GM18507 (cell line): Measurements from ENCODE around the gene SYT7.

Experiments used
- DNase-seq: peaks from one replicate; pipeline ENCODE4 v3.0.0; 2011; ENCODE audit warnings: low read depth; ENCODE audit not compliant: insufficient read length; ENCODE audit errors: extremely low spot score
- FAIRE-seq: peaks from 2 replicates; lab custom pipeline; 2011; peaks lifted over from hg19 to GRCh38; lab: Jason Lieb, UNC

SYT7 gene

GRCh38 chr11:61509043-61510029, 71.5 kb downstream of the SYT7 start:
- FAIRE-seq (peak; percentile 38), DNase-seq (peak; percentile 62)

- FAIRE-seq = no peak
These were observed 72.7 kb downstream of the SYT7 start, which contains the start of gene LRRC10B for GRCh38 chr11:61507962-61508861. Gene LRRC10B, plus strand, starts transcription at chr11:61508749. Its CDS starts 250 bp downstream, at chr11:61508999.

GRCh38 chr11:61507012-61507768, 73.7 kb downstream of the SYT7 start:
- DNase-seq (no peak), FAIRE-seq (no peak)

More at GRCh38 chr11:61507962-61508861, 72.7 kb downstream of the SYT7 start, which contains the start of gene LRRC10B:
- DNase-seq = no peak

GRCh38 chr11:61505640-61506155, 75.2 kb downstream of the SYT7 start:
- DNase-seq = no peak
- no peak for FAIRE-seq

- FAIRE-seq (no peak), DNase-seq (no peak)
These were observed 75.8 kb downstream of the SYT7 start for GRCh38 chr11:61505106-61505505.

- FAIRE-seq (no peak), DNase-seq (no peak)
These were observed 77.6 kb downstream of the SYT7 start for GRCh38 chr11:61503135-61503770.

DNA sequence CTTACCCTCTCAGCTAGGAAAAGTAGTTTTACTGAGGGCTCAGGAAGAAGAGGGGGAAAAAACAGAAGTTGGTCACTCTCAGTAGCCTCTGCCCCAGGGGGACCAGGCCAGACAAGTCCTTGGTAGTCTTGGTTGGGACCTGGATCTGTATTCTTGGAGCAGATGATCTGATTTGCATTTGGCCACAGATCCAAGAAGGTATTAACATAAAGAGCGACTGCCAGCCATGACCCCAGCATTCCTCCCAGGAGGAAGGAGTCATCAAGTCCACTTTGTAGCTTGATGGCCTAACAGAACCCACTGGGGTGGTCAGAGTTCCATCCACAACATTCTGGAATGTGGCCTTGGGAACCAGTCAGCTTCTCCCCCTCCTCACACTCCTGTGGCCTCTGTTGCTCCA, 78.4 kb downstream of the SYT7 start:
- FAIRE-seq (no peak), DNase-seq (no peak)

- no peak for FAIRE-seq
- DNase-seq = no peak
These were observed 80.9 kb downstream of the SYT7 start for GRCh38 chr11:61499816-61500491.

- FAIRE-seq (no peak), DNase-seq (no peak)
These were observed 82.0 kb downstream of the SYT7 start for GRCh38 chr11:61498767-61499341.

GRCh38 chr11:61497876-61498275, 83.0 kb downstream of the SYT7 start:
- FAIRE-seq (no peak), DNase-seq (no peak)

- no peak for FAIRE-seq
These were observed 83.4 kb downstream of the SYT7 start for GRCh38 chr11:61497473-61497872.

DNA sequence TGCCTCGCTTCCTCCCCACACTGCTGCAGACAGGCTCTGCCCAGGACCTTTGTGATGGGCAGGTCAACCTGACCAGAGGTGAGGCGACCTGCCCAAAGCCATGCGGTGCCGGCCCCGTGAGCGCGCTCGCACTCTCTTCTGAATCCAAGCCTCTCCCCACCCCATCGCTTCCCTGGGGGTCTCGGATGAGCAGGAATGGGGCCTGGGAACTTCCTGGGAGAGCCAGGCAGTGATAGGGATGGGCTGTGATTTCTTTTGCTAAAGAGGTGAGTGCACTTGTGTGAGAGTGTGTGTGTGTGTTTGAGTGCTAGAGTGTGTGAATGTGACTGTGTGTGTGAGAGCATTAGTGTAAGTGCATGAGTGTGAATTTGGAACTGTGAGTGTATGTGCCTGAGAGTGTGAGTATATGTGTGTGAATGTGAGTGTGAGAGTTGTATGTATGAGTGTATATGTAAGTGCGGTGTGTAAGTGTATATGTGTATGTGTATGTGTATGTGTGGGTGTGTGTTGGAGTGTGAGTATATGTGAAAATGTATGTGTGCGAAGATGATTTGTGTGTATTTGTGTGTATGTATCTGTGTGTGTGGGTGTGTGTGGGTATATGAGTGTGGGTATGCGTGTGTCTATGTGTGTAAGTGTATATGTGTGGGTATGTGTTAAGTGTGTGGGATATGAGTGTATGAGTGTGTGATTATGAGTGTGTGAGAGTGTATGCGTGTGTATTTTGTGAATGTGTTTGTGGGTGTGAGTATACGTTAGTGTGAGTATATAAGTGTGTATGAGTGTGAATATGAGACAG, 84.1 kb downstream of the SYT7 start:
- FAIRE-seq = no peak
- DNase-seq = no peak

More at GRCh38 chr11:61497473-61497872, 83.4 kb downstream of the SYT7 start:
- DNase-seq = no peak

DNA sequence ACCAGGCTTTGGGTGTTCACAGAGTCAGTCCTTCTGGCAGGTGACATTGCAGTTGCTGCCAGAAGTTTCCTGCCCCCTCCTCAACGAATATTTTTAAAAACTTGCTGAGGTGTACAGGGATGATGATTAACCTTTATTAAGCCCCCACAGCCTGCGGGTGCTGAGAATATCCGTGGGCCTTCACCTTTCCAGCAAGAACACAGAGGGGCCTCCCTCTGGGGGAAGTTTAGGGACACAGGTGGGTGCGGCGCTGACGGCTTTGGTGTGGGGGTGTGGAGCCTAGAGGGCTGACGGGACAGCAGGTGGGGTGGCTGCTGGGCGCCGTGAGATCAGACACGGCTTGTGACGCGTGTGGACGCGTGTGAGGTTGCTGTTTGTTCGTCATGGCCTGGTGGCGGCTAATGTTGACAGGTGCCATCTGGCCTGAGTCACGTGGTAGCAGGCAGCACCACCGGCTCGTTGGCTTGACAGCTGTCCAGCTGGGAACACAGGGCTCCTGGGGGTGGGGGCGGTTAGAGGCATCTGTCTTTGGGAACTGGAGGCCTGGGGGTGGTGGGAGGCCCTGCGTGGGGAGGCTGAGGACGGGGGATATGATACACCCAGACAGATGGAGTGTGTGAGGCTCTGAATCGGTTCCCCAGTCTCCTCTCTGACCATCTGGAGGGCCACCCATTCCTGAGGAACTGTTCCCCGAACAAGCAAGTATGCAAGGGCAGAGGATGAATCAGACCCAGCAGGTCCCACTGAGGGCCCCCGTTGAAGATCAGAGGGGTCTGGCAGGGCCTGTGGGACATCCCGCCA, 84.9 kb downstream of the SYT7 start:
- no peak for DNase-seq
- FAIRE-seq = no peak

GRCh38 chr11:61494381-61494961, 86.4 kb downstream of the SYT7 start:
- no peak for FAIRE-seq
- no peak for DNase-seq

DNA sequence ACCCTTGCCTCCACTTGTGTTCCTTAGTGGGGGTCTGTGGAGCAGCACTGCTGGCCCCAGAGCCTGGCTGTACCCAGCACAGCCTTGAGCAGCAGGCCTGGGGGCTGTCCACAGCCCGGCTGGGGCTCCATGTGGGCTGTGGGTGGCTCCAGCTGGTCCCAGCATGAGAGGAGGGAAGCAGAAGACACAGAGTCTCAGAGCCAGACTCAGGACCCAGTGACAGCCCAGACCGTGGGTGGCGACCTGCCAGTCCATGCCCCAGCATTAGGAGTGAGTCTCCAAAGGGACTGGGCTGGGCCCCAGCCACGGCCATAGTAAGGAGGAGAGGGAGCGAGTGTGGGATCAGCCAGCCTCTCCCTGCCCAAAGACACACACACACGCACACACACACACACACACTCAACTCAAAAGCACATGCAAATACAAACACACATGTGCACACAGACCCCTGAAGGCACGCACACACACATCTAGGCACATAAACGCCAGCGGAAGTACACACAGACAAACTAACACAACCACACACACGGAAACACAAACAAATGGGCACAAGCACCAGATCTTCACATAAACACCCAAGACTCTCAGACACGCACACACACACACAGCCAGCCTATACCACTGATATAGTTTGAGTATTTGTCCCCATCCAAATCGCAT, 89.0 kb downstream of the SYT7 start:
- FAIRE-seq = no peak
- no peak for DNase-seq
